H9 (cell line): Measurements from ENCODE around the gene NAALADL1. TPM values are rescaled to one million over a fixed set of nuclear protein-coding genes. Genes with fewer than 3 reads are reported as not detected.

Source experiments
- DNase-seq: peaks from one replicate; pipeline ENCODE4 v3.0.0-alpha.2; 2017
- H2AFZ ChIP-seq: one replicate; pipeline ENCODE4 v1.6.1; 2013; ENCODE audit warnings: mild to moderate bottlenecking, low read length, control low read depth, moderate library complexity
- H2AK5ac ChIP-seq: 2 replicates; pipeline ENCODE4 v1.6.1; 2013; ENCODE audit warnings: low read length, control low read depth, mixed read lengths; ENCODE audit not compliant: insufficient read length
- H2BK120ac ChIP-seq: one replicate; pipeline ENCODE4 v1.6.1; 2013; ENCODE audit warnings: low read depth, mild to moderate bottlenecking, low read length, control low read depth, inconsistent platforms; ENCODE audit not compliant: poor library complexity, severe bottlenecking
- H2BK12ac ChIP-seq: 2 replicates; pipeline ENCODE4 v1.6.1; 2013; ENCODE audit warnings: low read length, control low read depth, mixed read lengths, low read depth; ENCODE audit not compliant: insufficient read length
- H2BK15ac ChIP-seq: 2 replicates; pipeline ENCODE4 v1.6.1; 2013; ENCODE audit warnings: low read depth, low read length, control low read depth
- H2BK20ac ChIP-seq: one replicate; pipeline ENCODE4 v1.6.1; 2013; ENCODE audit warnings: low read depth, mild to moderate bottlenecking, low read length, control low read depth, inconsistent platforms; ENCODE audit not compliant: poor library complexity, severe bottlenecking
- H2BK5ac ChIP-seq: 2 replicates; pipeline ENCODE4 v1.6.1; 2013; ENCODE audit warnings: low read length, control low read depth, mixed read lengths; ENCODE audit not compliant: insufficient read length
- H3K14ac ChIP-seq: 2 replicates; pipeline ENCODE4 v1.6.1; 2013; ENCODE audit warnings: low read length, control low read depth; ENCODE audit not compliant: insufficient read depth
- H3K18ac ChIP-seq: 2 replicates; pipeline ENCODE4 v1.6.1; 2013; ENCODE audit warnings: low read depth, mild to moderate bottlenecking, mixed read lengths, low read length, control low read depth; ENCODE audit not compliant: insufficient read length
- H3K23ac ChIP-seq: 2 replicates; pipeline ENCODE4 v1.6.1; 2013; ENCODE audit warnings: low read length, control low read depth, mixed read lengths, low read depth; ENCODE audit not compliant: insufficient read length
- H3K23me2 ChIP-seq: 2 replicates; pipeline ENCODE4 v1.6.1; 2013; ENCODE audit warnings: low read depth, mild to moderate bottlenecking, mixed read lengths, low read length, control low read depth; ENCODE audit not compliant: insufficient read length, poor library complexity, severe bottlenecking
- H3K27ac ChIP-seq: 2 replicates; pipeline ENCODE4 v1.5.1; 2013; ENCODE audit warnings: low read length, control low read depth, mixed read lengths, low read depth; ENCODE audit not compliant: insufficient read length
- H3K27me3 ChIP-seq: 2 replicates; pipeline ENCODE4 v1.6.1; 2013; ENCODE audit warnings: low read length, control low read depth, inconsistent platforms; ENCODE audit not compliant: insufficient read depth
- H3K4ac ChIP-seq: 2 replicates; pipeline ENCODE4 v1.6.1; 2013; ENCODE audit warnings: low read depth, mild to moderate bottlenecking, control low read depth, inconsistent platforms, low read length, moderate library complexity
- H3K4me1 ChIP-seq: 2 replicates; pipeline ENCODE4 v1.6.1; 2013; ENCODE audit warnings: low read length, control low read depth, inconsistent platforms; ENCODE audit not compliant: insufficient read depth
- H3K4me2 ChIP-seq: 2 replicates; pipeline ENCODE4 v1.6.1; 2013; ENCODE audit warnings: low read length, control low read depth, mixed read lengths; ENCODE audit not compliant: insufficient read length, insufficient read depth
- H3K56ac ChIP-seq: 2 replicates; pipeline ENCODE4 v1.6.1; 2013; ENCODE audit warnings: low read depth, mild to moderate bottlenecking, mixed read lengths, low read length, control low read depth; ENCODE audit not compliant: insufficient read length
- H3K79me1 ChIP-seq: 2 replicates; pipeline ENCODE4 v1.6.1; 2013; ENCODE audit warnings: low read depth, mild to moderate bottlenecking, moderate library complexity, low read length, control low read depth, inconsistent platforms; ENCODE audit not compliant: insufficient read depth, poor library complexity, severe bottlenecking
- H3K79me2 ChIP-seq: 2 replicates; pipeline ENCODE4 v1.6.1; 2013; ENCODE audit warnings: low read length, control low read depth, inconsistent platforms; ENCODE audit not compliant: insufficient read depth
- H3K9ac ChIP-seq: 2 replicates; pipeline ENCODE4 v1.6.1; 2013; ENCODE audit warnings: low read length, control low read depth, mixed read lengths; ENCODE audit not compliant: insufficient read length; ENCODE audit errors: extremely low read depth
- H3K9me3 ChIP-seq: one replicate; pipeline ENCODE4 v1.6.1; 2013; ENCODE audit warnings: low read depth, low read length, inconsistent platforms; ENCODE audit not compliant: control insufficient read depth
- H3T11ph ChIP-seq: one replicate; pipeline ENCODE4 v1.6.1; 2013; ENCODE audit warnings: mild to moderate bottlenecking, low read length, control low read depth, inconsistent platforms
- H4K20me1 ChIP-seq: one replicate; pipeline ENCODE4 v1.6.1; 2013; ENCODE audit not compliant: control insufficient read depth, insufficient read length, insufficient read depth
- H4K5ac ChIP-seq: 2 replicates; pipeline ENCODE4 v1.6.1; 2013; ENCODE audit warnings: low read depth, mild to moderate bottlenecking, mixed read lengths, low read length, control low read depth; ENCODE audit not compliant: insufficient read length
- H4K8ac ChIP-seq: replicated peaks from 2 replicates; pipeline ENCODE4 v1.6.1; 2013; ENCODE audit warnings: low read length, control low read depth, mixed read lengths, low read depth; ENCODE audit not compliant: insufficient read length
- H4K91ac ChIP-seq: 2 replicates; pipeline ENCODE4 v1.6.1; 2013; ENCODE audit warnings: low read depth, mild to moderate bottlenecking, moderate library complexity, mixed read lengths, low read length, control low read depth; ENCODE audit not compliant: insufficient read length
- H3K27ac Mint-ChIP-seq, 3 experiments: 2 replicates in 2 of 3; 3 replicates in 1 of 3; pipeline ENCODE4 v1.8.0; 2020 to 2021; ENCODE audit warnings: mixed read lengths in 3 of 3, mild to moderate bottlenecking in 1 of 3, moderate library complexity in 1 of 3
- H3K27me3 Mint-ChIP-seq: 2 replicates; pipeline ENCODE4 v1.8.0; 2021; ENCODE audit warnings: low read depth, mild to moderate bottlenecking, moderate library complexity, mixed read lengths
- H3K36me3 Mint-ChIP-seq, 3 experiments: 2 replicates in 2 of 3; 3 replicates in 1 of 3; pipeline ENCODE4 v1.8.0; 2020 to 2021; ENCODE audit warnings: low read depth in 3 of 3, mixed read lengths in 3 of 3; ENCODE audit not compliant: insufficient read depth in 1 of 3
- H3K4me1 Mint-ChIP-seq, 2 experiments: 2 replicates each; pipeline ENCODE4 v1.8.0; 2020; ENCODE audit warnings: mixed read lengths in 2 of 2
- H3K4me3 Mint-ChIP-seq, 2 experiments: 2 replicates in 1 of 2; 3 replicates in 1 of 2; pipeline ENCODE4 v1.8.0; 2020 to 2021; ENCODE audit warnings: mild to moderate bottlenecking in 2 of 2, mixed read lengths in 2 of 2, moderate library complexity in 1 of 2
- H3K9me3 Mint-ChIP-seq, 2 experiments: 2 replicates in 1 of 2; 3 replicates in 1 of 2; pipeline ENCODE4 v1.8.0; 2020; ENCODE audit warnings: mild to moderate bottlenecking in 2 of 2, mixed read lengths in 2 of 2, moderate library complexity in 1 of 2
- CTCF ChIP-seq: fragments of 200-600 bp; sonication (generic); conservative IDR thresholded peaks from 3 replicates; pipeline ENCODE4 v1.8.0; 2021; ENCODE audit warnings: antibody characterized with exemption, mild to moderate bottlenecking
- WGBS: extraction: QIAGEN DNeasy Blood & Tissue Kit; methylation state at CpG from one replicate; pipeline ENCODE4 v1.1.7; 2013; ENCODE audit warnings: missing lambda C conversion rate, low lambda C conversion rate, mixed read lengths; ENCODE audit not compliant: insufficient read length; ENCODE audit errors: extremely low coverage; 5-methylcytosine and 5-hydroxymethylcytosine counted together
- total RNA-seq: library from RNA; stranded (reverse); gene quantifications from 2 replicates; pipeline ENCODE4 v1.2.1, GENCODE V29; 2021

NAALADL1 gene
- total RNA-seq, 1 experiment from 2014 or later, result 1.0 TPM

- no peaks in the 10 kb centered on the region for H4K20me1 ChIP-seq
- H2AFZ ChIP-seq, result no peak overlapping the region
- no peak overlapping the region for H4K5ac ChIP-seq
- no peaks in the 10 kb centered on the region for H3K79me1 ChIP-seq
- no peak overlapping the region for H3K27ac ChIP-seq
- DNase-seq, result no peak
- H3K14ac ChIP-seq, result no peak overlapping the region
- H3K4me3 Mint-ChIP-seq, result no peak overlapping the region
- H3K56ac ChIP-seq, result no peak overlapping the region
- no peak overlapping the region for H2BK120ac ChIP-seq
- H2BK20ac ChIP-seq, result no peak overlapping the region
- no peak overlapping the region for H2AK5ac ChIP-seq
- no peaks in the 10 kb centered on the region for H3K79me2 ChIP-seq
- no peak overlapping the region for H2BK12ac ChIP-seq
- no peak overlapping the region for H3K9ac ChIP-seq
- no peak overlapping the region for H3T11ph ChIP-seq
- H4K91ac ChIP-seq, result no peak overlapping the region
- WGBS, result no CpG with 5 or more reads among the region's 10 CpGs
- no peak overlapping the region for H3K27ac Mint-ChIP-seq
- no peaks in the 10 kb centered on the region for H3K4me1 ChIP-seq
- H3K36me3 Mint-ChIP-seq, result no peaks in the 10 kb centered on the region
- H3K27me3 Mint-ChIP-seq, result peaks cover 8% of the 10 kb centered on the region
- no peak overlapping the region for H3K4ac ChIP-seq
- H3K23ac ChIP-seq, result no peak overlapping the region
- H2BK5ac ChIP-seq, result no peak overlapping the region
- no peaks in the 10 kb centered on the region for H3K9me3 ChIP-seq
- no peaks in the 10 kb centered on the region for H3K23me2 ChIP-seq
- H3K9me3 Mint-ChIP-seq, result no peaks in the 10 kb centered on the region
- peaks cover 4 to 5% of the 10 kb centered on the region in 2 experiments for H3K4me1 Mint-ChIP-seq
- no peaks in the 10 kb centered on the region for H3K27me3 ChIP-seq
- no peak overlapping the region for H4K8ac ChIP-seq
- H2BK15ac ChIP-seq, result no peak overlapping the region
- H3K18ac ChIP-seq, result no peak overlapping the region
- TF ChIP-seq CTCF, result no peak
- H3K4me2 ChIP-seq, result no peak overlapping the region
Measured at GRCh38 chr11:65059959-65060824, 1.8 kb upstream of the NAALADL1 start.
